BJ (cell line): ENCODE results near the gene AKAP10. TPM values are rescaled to one million over a fixed set of nuclear protein-coding genes. Genes with fewer than 3 reads are reported as not detected.
A peak's percentile ranks its signal among the peaks of the same experiment; 100 is the strongest.

Experiments
- CTCF ChIA-PET: fragments of 350-600 bp; formaldehyde crosslinking; extraction: SDS; loops from one replicate; lab custom pipeline; 2021; ENCODE audit warnings: antibody characterized with exemption, inconsistent platforms; lab: Yijun Ruan, JAX
- POLR2A ChIA-PET: fragments of 300-600 bp; sonication (Branson Sonifier 250); formaldehyde crosslinking; extraction: SDS; loops from one replicate; lab custom pipeline; 2021; ENCODE audit warnings: antibody characterized with exemption; lab: Charles Lee
- DNase-seq: peaks from one replicate; pipeline ENCODE4 v3.0.0-alpha.2; 2011; ENCODE audit warnings: low read depth
- H3K27me3 ChIP-seq: 2 replicates; pipeline ENCODE4 v1.6.0; 2011; ENCODE audit warnings: low read length; ENCODE audit not compliant: control insufficient read depth, insufficient read depth
- H3K36me3 ChIP-seq: 2 replicates; pipeline ENCODE4 v1.5.1; 2011; ENCODE audit warnings: low read length; ENCODE audit not compliant: control insufficient read depth, insufficient read depth
- H3K4me3 ChIP-seq: 2 replicates; pipeline ENCODE4 v1.5.1; 2011; ENCODE audit warnings: low read depth, mild to moderate bottlenecking, control low read depth, low read length
- polyA plus RNA-seq: library from polyadenylated mRNA; depleted of rRNA; stranded (reverse); fragments of >200 nt; gene quantifications from 2 replicates; pipeline ENCODE4 v1.2.3, GENCODE V29; 2011
- TF ChIP-seq, protein P1 (sequence below): IDR thresholded peaks from 2 replicates; pipeline ENCODE4 v1.5.1; 2011; ENCODE audit warnings: low read depth, mild to moderate bottlenecking, control low read depth, inconsistent platforms, low read length, moderate library complexity; ENCODE audit not compliant: insufficient read depth

AKAP10 gene
- polyA plus RNA-seq, 1 experiment = 20.7 TPM

DNA sequence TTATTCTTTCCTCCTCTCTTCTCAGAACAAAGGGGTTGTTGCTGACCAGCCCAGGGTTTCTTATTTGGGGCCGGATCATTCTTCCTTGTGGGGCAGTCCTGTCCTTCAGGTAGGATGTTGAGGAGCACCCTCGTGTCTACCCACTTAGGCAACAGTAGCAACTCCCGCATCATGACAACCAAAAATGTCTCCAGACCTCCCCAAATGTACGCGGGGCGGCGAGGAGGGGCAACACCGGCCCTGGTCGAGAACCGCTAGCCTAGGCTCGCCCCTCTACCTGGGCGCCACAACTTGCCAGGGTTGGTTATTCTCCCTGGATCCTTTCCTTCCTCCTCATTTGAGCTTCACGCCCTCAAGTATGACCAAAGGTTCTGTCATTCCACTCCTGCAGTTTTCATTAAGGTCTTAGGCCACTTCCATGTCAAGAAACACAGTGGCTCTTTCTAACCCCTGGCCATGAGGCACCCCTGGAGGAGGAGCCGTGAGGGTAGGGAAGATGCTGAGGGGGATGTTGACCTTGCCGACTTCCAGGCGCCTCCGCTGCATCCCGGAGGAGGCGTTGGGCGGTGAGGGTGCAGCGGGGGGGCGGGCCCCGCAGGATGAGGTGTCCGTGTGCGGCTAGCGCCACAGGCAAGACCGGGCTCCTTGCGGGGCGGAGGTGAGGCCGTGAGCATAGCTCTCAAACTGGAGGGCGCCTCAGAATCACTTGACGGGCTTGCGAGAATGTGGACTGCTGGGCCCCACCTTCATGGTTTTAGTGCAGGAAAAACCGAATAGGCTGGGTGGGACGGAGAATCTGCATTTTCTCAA is 30.8 kb upstream of the AKAP10 start:
- TF ChIP-seq, protein P1, sequence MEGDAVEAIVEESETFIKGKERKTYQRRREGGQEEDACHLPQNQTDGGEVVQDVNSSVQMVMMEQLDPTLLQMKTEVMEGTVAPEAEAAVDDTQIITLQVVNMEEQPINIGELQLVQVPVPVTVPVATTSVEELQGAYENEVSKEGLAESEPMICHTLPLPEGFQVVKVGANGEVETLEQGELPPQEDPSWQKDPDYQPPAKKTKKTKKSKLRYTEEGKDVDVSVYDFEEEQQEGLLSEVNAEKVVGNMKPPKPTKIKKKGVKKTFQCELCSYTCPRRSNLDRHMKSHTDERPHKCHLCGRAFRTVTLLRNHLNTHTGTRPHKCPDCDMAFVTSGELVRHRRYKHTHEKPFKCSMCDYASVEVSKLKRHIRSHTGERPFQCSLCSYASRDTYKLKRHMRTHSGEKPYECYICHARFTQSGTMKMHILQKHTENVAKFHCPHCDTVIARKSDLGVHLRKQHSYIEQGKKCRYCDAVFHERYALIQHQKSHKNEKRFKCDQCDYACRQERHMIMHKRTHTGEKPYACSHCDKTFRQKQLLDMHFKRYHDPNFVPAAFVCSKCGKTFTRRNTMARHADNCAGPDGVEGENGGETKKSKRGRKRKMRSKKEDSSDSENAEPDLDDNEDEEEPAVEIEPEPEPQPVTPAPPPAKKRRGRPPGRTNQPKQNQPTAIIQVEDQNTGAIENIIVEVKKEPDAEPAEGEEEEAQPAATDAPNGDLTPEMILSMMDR = no peak
- Histone ChIP-seq H3K27me3 (peaks cover 9% of the 10 kb centered on the region), H3K36me3 (no peaks in the 10 kb centered on the region), H3K4me3 (peak overlapping the region; percentile 63)
- CTCF ChIA-PET = interaction anchor here (0.6 to 4.4 kb wide), 27 partner anchors 9 to 1091 kb away, joined by 3 to 61 read pairs (median 4); no protein-coding TSS in a partner anchor
- POLR2A ChIA-PET = no interaction called here
- no peak for DNase-seq

DNA sequence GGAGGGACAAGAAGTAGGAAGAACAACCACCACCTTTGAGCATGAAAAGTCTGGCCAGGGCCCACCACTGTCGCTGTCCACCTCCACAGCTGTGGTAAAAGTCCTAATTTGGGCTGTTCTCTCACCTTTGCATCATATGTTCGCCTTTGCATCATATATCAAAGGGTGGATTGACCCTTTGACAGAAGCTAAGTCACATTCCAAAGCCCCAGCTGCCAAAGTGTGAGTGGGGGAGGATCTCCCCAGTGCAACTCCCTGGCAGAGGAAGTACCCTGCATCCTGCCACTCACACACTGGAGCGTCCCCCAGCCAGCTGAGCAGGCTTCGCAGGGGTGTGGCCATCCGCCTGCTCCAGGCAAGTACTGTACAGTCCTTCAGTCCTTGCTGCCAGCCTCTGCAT is 18.9 kb upstream of the AKAP10 start:
- no peak overlapping the region for H3K4me3 ChIP-seq
- peaks cover 3% of the 10 kb centered on the region; the same call in 1 of the 2 replicates for H3K27me3 ChIP-seq
- no peak for DNase-seq
- H3K36me3 ChIP-seq = no peaks in the 10 kb centered on the region
- POLR2A ChIA-PET = no interaction called here
- CTCF ChIA-PET = interaction anchor here (0.8 to 6.1 kb wide), 4 partner anchors 11 to 125 kb away, joined by 3 to 61 read pairs (median 9); partner anchors contain the start of gene SPECC1
- TF ChIP-seq, protein P1 = no peak

DNA sequence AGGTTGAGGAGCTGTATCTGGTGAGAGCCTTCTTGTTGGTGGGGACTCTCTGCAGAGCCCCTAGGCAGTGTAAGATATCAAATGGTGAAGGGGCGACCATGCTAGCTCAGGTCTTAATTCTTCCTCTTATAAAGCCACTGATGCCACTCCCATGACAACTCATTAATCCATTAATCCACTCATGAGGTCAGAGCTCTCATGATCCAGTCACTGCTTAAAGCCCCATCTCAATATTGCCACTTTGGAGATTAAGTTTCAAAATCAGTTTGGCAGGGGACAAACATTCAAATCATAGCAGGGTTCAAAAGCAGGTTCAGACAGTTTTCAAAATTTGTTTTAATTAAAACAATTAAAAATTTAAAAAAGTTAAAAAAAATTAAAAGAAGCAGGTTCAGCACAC is 18.5 kb upstream of the AKAP10 start:
- CTCF ChIA-PET = interaction anchor here (0.8 to 6.1 kb wide), 3 partner anchors 11 to 125 kb away, joined by 3 to 61 read pairs (median 15); partner anchors contain the start of gene SPECC1
- DNase-seq = no peak
- TF ChIP-seq, protein P1 = no peak
- H3K27me3 ChIP-seq = peaks cover 5% of the 10 kb centered on the region; the same call in 1 of the 2 replicates
- H3K4me3 ChIP-seq = no peak overlapping the region
- H3K36me3 ChIP-seq = no peaks in the 10 kb centered on the region
- POLR2A ChIA-PET = interaction anchor here (0.7 kb wide), 1 partner anchor 14 kb away, joined by 4 read pairs; no protein-coding TSS in a partner anchor

DNA sequence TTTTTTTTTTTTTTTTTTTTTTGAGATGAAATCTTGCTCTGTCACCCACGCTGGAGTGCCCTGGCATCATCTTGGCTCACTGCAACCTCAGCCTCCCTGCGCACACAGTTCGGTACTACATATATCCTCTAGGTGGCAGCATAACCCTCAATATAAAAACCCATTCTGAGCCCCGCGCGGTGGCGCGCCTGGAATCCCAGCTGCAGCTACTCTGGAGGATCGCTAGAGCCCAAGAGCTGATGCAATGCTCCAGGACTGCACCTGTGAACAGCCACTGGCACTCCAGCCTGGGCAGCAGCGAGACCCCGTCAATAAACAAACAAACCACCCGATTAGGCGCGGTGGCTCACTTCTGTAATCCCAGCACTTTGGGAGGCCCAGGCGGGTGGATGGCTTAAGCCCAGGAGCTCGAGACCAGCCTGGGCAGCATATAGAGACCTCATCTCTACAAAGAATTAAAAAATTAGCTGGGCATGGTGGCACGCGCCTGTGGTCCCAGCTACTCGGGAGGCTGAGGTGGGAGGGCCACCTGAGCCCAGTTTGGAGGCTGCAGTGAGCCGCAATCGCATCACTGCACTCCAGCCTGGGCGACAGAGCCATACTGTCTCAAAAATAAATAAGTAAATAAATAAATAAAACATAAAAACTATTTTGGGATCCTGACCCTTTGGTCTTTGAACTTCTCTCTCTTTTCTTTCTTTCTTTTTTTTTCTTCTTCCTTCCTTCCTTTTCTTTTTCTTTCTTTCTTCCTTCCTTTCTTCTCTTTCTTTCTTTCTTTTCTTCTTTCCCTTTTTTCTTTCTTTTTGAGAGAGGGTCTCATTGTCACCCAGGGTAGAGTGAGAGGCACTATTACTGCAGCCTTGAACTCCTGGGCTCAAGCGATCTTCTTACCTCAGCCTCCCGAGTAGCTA is 15.4 kb upstream of the AKAP10 start:
- TF ChIP-seq, protein P1 = peak; percentile 68
- Histone ChIP-seq H3K36me3 (no peaks in the 10 kb centered on the region), H3K27me3 (peaks cover 4% of the 10 kb centered on the region; the same call in 1 of the 2 replicates), H3K4me3 (no peak overlapping the region)
- ChIA-PET POLR2A (no interaction called here), CTCF (interaction anchor here (0.6 to 6.1 kb wide), 23 partner anchors 8 to 1227 kb away, joined by 3 to 61 read pairs (median 7); partner anchors contain the start of gene SPECC1)
- peak; percentile 35 for DNase-seq
